ENCODE results near the gene PRKG2. TPM values are rescaled to one million over a fixed set of nuclear protein-coding genes. Genes with fewer than 3 reads are reported as not detected.
A peak's percentile ranks its signal among the peaks of the same experiment; 100 is the strongest.

The PRKG2 gene, protein sequence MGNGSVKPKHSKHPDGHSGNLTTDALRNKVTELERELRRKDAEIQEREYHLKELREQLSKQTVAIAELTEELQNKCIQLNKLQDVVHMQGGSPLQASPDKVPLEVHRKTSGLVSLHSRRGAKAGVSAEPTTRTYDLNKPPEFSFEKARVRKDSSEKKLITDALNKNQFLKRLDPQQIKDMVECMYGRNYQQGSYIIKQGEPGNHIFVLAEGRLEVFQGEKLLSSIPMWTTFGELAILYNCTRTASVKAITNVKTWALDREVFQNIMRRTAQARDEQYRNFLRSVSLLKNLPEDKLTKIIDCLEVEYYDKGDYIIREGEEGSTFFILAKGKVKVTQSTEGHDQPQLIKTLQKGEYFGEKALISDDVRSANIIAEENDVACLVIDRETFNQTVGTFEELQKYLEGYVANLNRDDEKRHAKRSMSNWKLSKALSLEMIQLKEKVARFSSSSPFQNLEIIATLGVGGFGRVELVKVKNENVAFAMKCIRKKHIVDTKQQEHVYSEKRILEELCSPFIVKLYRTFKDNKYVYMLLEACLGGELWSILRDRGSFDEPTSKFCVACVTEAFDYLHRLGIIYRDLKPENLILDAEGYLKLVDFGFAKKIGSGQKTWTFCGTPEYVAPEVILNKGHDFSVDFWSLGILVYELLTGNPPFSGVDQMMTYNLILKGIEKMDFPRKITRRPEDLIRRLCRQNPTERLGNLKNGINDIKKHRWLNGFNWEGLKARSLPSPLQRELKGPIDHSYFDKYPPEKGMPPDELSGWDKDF
- 1 to 10 TPM in 3 of 4 donors, under 1 TPM in 1; 0.34 to 1.7 (median 1.2) TPM for total RNA-seq

DNA sequence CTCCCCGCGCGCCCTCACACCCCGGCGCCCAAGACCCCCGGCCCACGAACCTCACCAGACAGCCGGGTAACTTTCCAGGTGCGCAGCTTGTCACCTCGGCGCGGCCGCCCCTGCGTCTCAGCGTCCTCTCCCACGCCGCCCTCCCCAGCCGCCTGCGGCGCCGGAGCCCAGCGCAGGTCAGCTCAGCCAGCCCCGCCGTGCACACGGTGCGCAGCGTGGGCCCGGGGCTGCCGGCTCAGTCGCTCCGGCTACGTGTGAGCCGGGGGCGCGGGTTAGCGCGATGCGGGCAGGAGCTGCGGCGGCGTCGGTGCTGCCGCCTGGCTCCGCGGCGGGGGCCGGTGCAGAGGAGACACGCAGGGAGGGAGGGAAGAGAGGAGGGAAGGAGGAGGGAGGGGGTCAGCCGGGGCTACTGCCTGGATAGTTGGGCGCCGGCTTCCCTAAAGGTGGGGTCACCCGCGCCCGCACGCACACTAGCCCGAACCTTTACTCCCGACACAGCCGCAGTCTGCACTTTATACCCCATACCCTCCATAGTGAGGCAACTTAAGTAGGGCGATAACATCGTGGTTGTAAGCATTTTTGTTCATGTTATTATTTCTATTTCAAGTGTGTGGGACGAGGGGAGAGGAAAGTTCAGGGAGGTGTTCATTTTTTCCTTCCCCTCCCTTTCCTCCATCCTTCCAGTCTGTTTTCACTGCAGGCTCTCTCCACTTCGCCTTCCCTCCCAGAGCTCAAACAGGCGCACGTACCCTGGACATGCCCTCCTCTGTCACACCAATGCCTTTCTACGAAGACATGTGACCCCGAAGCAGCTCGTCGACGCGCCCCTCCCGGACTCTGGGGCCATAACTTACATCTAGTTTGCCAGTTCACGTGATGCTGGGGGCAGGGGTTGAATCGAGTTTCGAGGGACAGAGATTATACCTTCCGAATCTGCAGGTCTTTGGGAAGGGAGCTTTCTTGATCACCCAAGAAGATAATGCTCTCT is at the start of gene PRKG2:
Gene PRKG2, minus strand, starts transcription at position 342 of the 988 bp plus-strand sequence. CDS start 10,175 bp downstream, outside the sequence.
- intact Hi-C loops (cut with DNase I; ENCODE audit: low total_unique reads): no loop called here
- WGBS, 2 donors: 3% methylated on average over 35 to 42 of the region's 75 CpGs
- TF ChIP-seq, protein P1, sequence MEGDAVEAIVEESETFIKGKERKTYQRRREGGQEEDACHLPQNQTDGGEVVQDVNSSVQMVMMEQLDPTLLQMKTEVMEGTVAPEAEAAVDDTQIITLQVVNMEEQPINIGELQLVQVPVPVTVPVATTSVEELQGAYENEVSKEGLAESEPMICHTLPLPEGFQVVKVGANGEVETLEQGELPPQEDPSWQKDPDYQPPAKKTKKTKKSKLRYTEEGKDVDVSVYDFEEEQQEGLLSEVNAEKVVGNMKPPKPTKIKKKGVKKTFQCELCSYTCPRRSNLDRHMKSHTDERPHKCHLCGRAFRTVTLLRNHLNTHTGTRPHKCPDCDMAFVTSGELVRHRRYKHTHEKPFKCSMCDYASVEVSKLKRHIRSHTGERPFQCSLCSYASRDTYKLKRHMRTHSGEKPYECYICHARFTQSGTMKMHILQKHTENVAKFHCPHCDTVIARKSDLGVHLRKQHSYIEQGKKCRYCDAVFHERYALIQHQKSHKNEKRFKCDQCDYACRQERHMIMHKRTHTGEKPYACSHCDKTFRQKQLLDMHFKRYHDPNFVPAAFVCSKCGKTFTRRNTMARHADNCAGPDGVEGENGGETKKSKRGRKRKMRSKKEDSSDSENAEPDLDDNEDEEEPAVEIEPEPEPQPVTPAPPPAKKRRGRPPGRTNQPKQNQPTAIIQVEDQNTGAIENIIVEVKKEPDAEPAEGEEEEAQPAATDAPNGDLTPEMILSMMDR (IDR thresholded peaks at IDR 0.05): no peak
- no peak for TF ChIP-seq POLR2A (IDR thresholded peaks at IDR 0.05)
- H3K4me3 ChIP-seq (ENCODE audit: low read depth, poor library complexity, severe bottlenecking): peak within 1 kb of the TSS; percentile 37
- DNase-seq (ENCODE audit: low spot score in 2 of 2): peak; percentile 39 to 88

DNA sequence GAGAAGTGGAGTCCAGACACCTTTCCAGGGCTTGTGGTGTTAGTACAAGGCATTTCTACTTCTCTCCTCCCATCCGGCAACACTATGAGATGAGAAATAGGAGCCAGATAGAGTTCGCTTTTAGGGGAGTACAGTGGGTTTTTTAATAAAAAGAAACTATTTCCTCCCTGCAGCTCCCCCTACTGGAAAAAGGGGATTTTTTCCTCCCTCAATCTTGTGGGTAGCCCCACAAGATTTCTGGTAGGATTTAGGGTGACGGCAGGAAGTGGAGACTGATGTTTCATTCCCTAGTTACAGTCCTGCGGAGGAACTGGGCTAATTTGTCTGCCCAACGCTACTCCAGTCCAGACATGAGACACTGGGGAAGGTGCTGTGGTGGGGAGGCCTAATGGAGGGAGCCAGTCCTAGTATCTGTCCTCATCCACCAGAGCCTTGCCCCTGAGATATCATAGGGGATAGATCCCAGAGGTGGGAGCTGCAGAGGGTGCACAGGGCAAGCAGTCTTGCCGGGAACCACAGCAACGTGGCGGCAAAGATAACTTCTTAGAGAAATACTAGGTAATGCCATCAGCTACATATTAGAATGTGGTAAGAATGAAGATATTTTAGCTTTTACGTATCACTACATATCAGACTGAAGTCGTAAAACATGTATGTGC is 45.5 kb upstream of the PRKG2 start:
- no peak overlapping the region for H3K4me3 ChIP-seq (ENCODE audit: low read depth, poor library complexity, severe bottlenecking)
- 88 to 91% methylated on average over 10 of the region's 10 CpGs for WGBS, 2 donors
- TF ChIP-seq, protein P1 (IDR thresholded peaks at IDR 0.05): no peak
- TF ChIP-seq POLR2A (IDR thresholded peaks at IDR 0.05): no peak
- intact Hi-C loops (cut with DNase I; ENCODE audit: low total_unique reads): no loop called here
- no peak for DNase-seq (ENCODE audit: low spot score in 2 of 2)

DNA sequence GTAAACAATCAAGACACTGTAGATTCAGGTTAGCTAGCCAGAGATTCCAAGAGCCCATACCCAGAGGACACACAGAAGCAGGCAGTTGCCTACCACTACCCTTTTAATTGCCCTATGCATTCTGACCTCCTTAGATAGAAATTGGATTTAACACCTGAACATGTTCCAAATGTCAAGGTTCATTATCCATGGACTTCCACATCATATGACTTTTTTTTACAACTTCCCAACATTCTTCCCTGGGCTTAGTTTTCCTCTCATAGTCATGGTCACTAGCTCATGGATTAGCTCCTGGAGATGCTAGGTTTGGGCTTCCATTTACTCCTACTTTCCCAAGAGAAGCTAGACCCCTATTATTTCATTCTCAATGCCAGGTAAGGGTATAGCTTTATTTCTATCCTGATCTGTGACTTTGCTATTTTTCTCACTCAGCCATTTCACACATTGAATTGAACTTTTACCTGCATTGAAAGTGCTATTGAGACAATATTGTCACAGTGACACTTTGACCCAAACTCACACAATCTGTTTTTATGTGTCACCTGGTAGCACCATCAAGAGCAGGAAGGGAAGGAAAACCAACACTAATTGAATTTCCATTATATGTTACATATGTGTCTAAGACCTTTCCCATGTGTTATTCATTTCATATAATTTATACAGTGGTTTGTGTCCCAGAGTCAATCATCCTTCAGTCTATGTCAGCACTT is 44.0 kb upstream of the PRKG2 start:
- no peak for DNase-seq (ENCODE audit: low spot score in 2 of 2)
- TF ChIP-seq POLR2A (IDR thresholded peaks at IDR 0.05): no peak
- TF ChIP-seq, protein P1 (IDR thresholded peaks at IDR 0.05): no peak
- H3K4me3 ChIP-seq (ENCODE audit: low read depth, poor library complexity, severe bottlenecking): no peak overlapping the region
- intact Hi-C loops (cut with DNase I; ENCODE audit: low total_unique reads): no loop called here

DNA sequence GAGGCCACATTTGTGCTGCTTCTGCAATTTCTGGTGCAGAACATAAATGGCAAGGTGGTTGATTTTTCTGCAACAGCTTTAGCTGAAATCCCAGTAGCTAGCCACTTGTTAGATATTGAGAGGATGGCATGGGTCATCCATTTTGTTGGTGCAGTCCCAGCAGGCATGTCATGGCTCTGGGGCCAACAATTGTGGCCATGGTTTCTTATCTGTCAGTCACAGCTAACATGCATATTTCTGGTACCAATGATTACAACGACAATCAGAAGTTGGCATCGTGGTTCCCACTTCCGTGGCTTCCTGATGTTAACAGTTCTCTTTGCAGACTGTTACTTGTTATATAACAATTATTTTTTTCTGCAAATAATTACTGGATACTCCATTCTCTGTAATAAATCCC is 42.8 kb upstream of the PRKG2 start:
- WGBS, 2 donors: 68 to 85% methylated on average over 3 of the region's 3 CpGs
- no peak overlapping the region for H3K4me3 ChIP-seq (ENCODE audit: low read depth, poor library complexity, severe bottlenecking)
- no peak for TF ChIP-seq POLR2A (IDR thresholded peaks at IDR 0.05)
- TF ChIP-seq, protein P1 (IDR thresholded peaks at IDR 0.05): no peak
- intact Hi-C loops (cut with DNase I; ENCODE audit: low total_unique reads): no loop called here
- DNase-seq (ENCODE audit: low spot score in 2 of 2): no peak

Data from lower leg skin (tissue), 4 donors.